GM19238 (cell line): Measurements from ENCODE around the gene BAG2.

Source experiments
- DNase-seq: peaks from one replicate; pipeline ENCODE4 v3.0.0; 2011; ENCODE audit warnings: low spot score; ENCODE audit not compliant: insufficient read length

Gene BAG2

GRCh38 chr6:57221191-57221935, 49.2 kb downstream of the BAG2 start:
- DNase-seq, result peak; percentile 35

- DNase-seq, result peak; percentile 77
Observed at GRCh38 chr6:57221936-57222742, 50.0 kb downstream of the BAG2 start, which contains the start of gene RAB23. TSS of gene RAB23 (minus strand) at chr6:57222307. CDS start at chr6:57210380, 11,927 bp downstream.

- no peak for DNase-seq
Observed at GRCh38 chr6:57222743-57223077, 50.6 kb downstream of the BAG2 start.

- no peak for DNase-seq
Observed at GRCh38 chr6:57224769-57225515, 52.8 kb downstream of the BAG2 start.

- DNase-seq, result no peak
Observed at GRCh38 chr6:57226221-57226620, 54.1 kb downstream of the BAG2 start.
